Brain microvascular endothelial cell (primary cell): Measurements from ENCODE around the gene SPIRE1.

Experiments
- DNase-seq: peaks from one replicate; pipeline ENCODE4 v3.0.0-alpha.2; 2020
- H3K27ac ChIP-seq: fragments of 250-450 bp; sonication (Bioruptor Pico); 2 replicates; pipeline ENCODE4 v1.5.1; 2020; ENCODE audit warnings: mild to moderate bottlenecking, moderate library complexity
- H3K27me3 ChIP-seq: fragments of 250-450 bp; sonication (Bioruptor Pico); replicated peaks from 2 replicates; pipeline ENCODE4 v1.5.1; 2020; ENCODE audit warnings: mild to moderate bottlenecking
- H3K36me3 ChIP-seq: fragments of 250-450 bp; sonication (Bioruptor Pico); replicated peaks from 2 replicates; pipeline ENCODE4 v1.5.1; 2020; ENCODE audit warnings: mild to moderate bottlenecking
- H3K4me3 ChIP-seq: 2 replicates; pipeline ENCODE4 v1.5.1; 2011; ENCODE audit warnings: low read depth, mild to moderate bottlenecking, control low read depth, low read length, moderate library complexity
- CTCF ChIP-seq: IDR thresholded peaks from 2 replicates; pipeline ENCODE4 v1.5.1; 2011; ENCODE audit warnings: low read depth, mild to moderate bottlenecking, moderate library complexity, low read length, control low read depth, inconsistent platforms; ENCODE audit errors: missing control alignments
- in situ Hi-C: cut with HindIII; loops from 2 replicates; pipeline ENCODE4 v1.10.0; 2017; ENCODE audit warnings: low sequenced_read_pairs, low pct_ligation_motif_present

The SPIRE1 gene

DNA sequence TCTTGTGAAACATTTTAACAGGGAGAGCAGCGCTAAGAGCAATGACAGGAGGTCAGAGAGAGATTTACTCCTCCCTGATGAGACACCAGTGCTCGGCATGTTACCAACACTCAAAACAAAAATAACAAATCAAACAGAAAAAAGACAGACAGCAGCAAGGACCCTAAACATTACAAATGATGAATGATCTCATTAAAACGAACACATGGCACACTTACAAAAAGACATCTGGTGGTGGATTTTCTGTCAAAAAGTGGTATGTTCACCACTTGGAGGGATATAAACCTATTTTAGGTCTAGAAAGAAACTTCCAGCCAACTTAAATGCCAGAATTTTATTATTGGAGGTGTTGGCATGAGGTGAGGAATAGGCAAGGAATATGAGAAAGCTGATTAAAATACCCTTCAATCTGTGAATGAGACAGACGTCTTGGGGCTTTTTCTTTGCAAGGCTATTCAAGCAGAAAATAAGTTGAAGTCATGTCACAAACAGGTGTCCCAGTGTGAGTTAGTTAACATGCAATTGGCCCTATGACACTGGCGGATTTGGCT lies 137.4 kb downstream of the SPIRE1 start:
- DNase-seq, result no peak
- in situ Hi-C loops, result no loop called here
- Histone ChIP-seq H3K27me3 (no peaks in the 10 kb centered on the region), H3K27ac (no peak overlapping the region), H3K36me3 (no peaks in the 10 kb centered on the region), H3K4me3 (no peak overlapping the region)
- TF ChIP-seq CTCF, result no peak

DNA sequence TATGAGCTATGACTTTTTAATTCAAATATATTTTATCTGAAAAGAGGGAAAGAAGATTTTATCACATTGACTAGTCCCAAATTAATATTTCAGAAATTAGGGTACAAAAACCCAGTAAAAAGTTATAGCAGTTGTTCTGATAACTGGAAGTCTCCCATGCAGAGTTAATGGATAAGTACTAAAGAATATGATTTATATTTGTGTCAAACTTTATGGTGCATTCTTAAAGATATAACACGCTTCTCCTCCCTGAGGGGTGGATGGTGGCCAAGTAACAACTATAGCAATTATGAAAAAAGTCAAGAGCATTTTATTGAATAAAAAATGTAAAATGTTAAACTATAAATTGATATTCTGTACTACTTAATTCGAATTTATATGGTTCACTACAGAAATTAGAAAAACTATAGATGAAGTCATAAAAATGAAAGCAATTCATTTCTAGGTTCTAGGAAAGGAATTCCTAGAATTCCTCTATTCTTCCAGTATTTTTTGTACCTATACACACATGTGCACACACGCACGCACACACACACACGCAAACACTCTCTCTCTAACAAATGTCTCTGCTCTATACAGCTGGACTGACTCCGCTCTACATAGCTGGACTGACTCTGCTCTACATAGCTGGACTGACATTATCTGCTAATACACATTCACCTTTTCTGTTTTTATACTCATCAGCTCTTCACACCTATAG lies 138.9 kb downstream of the SPIRE1 start:
- no peak for DNase-seq
- H3K36me3 ChIP-seq, result no peaks in the 10 kb centered on the region
- H3K27ac ChIP-seq, result no peak overlapping the region
- no peak for TF ChIP-seq CTCF
- no peaks in the 10 kb centered on the region for H3K27me3 ChIP-seq
- in situ Hi-C loops, result no loop called here
- H3K4me3 ChIP-seq, result no peak overlapping the region

DNA sequence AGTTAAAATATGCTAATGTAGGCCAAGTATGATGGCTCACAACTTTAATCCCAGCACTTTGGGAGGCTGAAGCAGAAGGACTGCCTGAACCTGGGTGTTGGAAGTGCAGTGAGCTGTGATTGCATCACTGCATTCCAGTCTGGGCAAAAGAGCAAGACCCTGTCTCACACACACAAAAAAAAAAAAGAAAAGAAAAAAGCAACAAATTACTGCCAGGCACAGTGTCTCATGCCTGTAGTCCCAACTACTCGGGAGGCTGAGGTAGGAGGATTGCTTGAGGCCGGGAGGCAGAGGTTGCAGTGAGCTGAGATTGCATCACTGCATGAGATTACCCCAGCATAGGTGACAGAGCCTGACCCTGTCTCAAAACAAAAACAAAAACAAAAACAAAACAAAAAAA lies 139.6 kb downstream of the SPIRE1 start:
- TF ChIP-seq CTCF, result no peak
- Histone ChIP-seq H3K27me3 (no peaks in the 10 kb centered on the region), H3K36me3 (no peaks in the 10 kb centered on the region), H3K27ac (no peak overlapping the region), H3K4me3 (no peak overlapping the region)
- no peak for DNase-seq
- in situ Hi-C loops, result no loop called here

DNA sequence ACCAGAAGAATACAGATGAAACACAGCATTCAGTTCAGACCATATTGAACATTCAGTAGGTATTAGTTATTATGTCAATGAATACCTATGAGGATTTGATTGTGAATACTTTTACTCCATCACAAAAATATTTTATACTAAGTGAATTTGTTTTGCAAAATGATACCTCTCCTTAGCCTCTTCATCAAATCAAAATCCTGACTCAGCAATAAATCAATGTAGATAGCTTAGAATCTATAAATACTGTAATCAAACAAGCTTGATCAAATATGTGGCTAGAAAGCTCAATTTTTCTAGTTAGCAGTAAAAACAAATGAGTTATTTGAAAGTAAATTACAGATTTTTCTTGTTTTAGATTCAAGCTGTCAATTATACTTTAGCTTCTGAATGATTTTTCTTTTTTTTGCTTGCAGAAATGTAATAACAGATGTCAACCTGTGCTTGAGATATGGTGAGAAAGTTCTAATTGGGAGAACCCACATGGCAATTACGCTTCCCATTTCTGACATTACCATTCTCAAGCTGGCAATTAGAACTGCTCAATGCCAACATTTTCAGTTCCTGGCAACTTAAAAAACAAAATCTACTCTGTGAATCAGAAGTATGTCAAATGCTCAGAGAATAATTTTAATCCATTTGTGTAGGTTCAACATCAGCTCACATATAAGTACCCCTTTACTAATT lies 140.6 kb downstream of the SPIRE1 start:
- H3K27me3 ChIP-seq, result no peaks in the 10 kb centered on the region
- no peak overlapping the region for H3K27ac ChIP-seq
- H3K36me3 ChIP-seq, result no peaks in the 10 kb centered on the region
- H3K4me3 ChIP-seq, result no peak overlapping the region
- in situ Hi-C loops, result no loop called here
- no peak for DNase-seq
- no peak for TF ChIP-seq CTCF

- no peaks in the 10 kb centered on the region for H3K27me3 ChIP-seq
- peak; percentile 4 for DNase-seq
- no peaks in the 10 kb centered on the region for H3K36me3 ChIP-seq
- no peak for TF ChIP-seq CTCF
- no peak overlapping the region for H3K27ac ChIP-seq
- H3K4me3 ChIP-seq, result no peak overlapping the region
- in situ Hi-C loops, result no loop called here
Measured at GRCh38 chr18:12516049-12516630, 141.8 kb downstream of the SPIRE1 start.
